Measurements from ENCODE around the gene LDLRAD3. TPM values are rescaled to one million over a fixed set of nuclear protein-coding genes. Genes with fewer than 3 reads are reported as not detected.

Gene LDLRAD3
- total and polyA plus RNA-seq, 9 donors, result 14.5 to 32.4 (median 17.2) TPM

- no peak for DNase-seq
- Histone ChIP-seq H3K9me3 (peaks cover 0 to 3% of the 10 kb centered on the region in 2 donors), H3K27me3 (no peaks in the 10 kb centered on the region), H3K4me1 (ENCODE audit: insufficient read depth) (no peaks in the 10 kb centered on the region), H3K36me3 (no peaks in the 10 kb centered on the region), H3K27ac (no peak overlapping the region), H3K4me3 (no peak overlapping the region)
- intact Hi-C loops (cut with DNase I), result no loop called here
- TF ChIP-seq CTCF (IDR thresholded peaks at IDR 0.05) (no peak), EP300 (IDR thresholded peaks at IDR 0.05) (no peak), POLR2A (IDR thresholded peaks at IDR 0.05) (no peak)
Observed at GRCh38 chr11:35930466-35930865, 13.4 kb upstream of the LDLRAD3 start.

GRCh38 chr11:35932121-35932520 is 11.7 kb upstream of the LDLRAD3 start:
- no peak for TF ChIP-seq POLR2A (IDR thresholded peaks at IDR 0.05)
- no peak for TF ChIP-seq CTCF (IDR thresholded peaks at IDR 0.05)
- no peak for TF ChIP-seq EP300 (IDR thresholded peaks at IDR 0.05)
- Histone ChIP-seq H3K4me1 (ENCODE audit: insufficient read depth) (no peaks in the 10 kb centered on the region), H3K4me3 (no peak overlapping the region), H3K27ac (no peak overlapping the region), H3K9me3 (peaks cover 0 to 3% of the 10 kb centered on the region in 2 donors), H3K27me3 (no peaks in the 10 kb centered on the region), H3K36me3 (no peaks in the 10 kb centered on the region)
- intact Hi-C loops (cut with DNase I), result no loop called here
- WGBS, 3 donors, result 87 to 93% (median 92%) methylated on average over 2 of the region's 2 CpGs
- no peak for DNase-seq

GRCh38 chr11:35932681-35933319 is 11.1 kb upstream of the LDLRAD3 start:
- 80 to 84% (median 83%) methylated on average over 5 of the region's 5 CpGs for WGBS, 3 donors
- TF ChIP-seq POLR2A (IDR thresholded peaks at IDR 0.05), result no peak
- no peak for TF ChIP-seq EP300 (IDR thresholded peaks at IDR 0.05)
- TF ChIP-seq CTCF (IDR thresholded peaks at IDR 0.05), result no peak
- Histone ChIP-seq H3K36me3 (no peaks in the 10 kb centered on the region), H3K4me3 (no peak overlapping the region), H3K27ac (no peak overlapping the region), H3K4me1 (ENCODE audit: insufficient read depth) (no peaks in the 10 kb centered on the region), H3K9me3 (peaks cover 0 to 3% of the 10 kb centered on the region in 2 donors), H3K27me3 (no peaks in the 10 kb centered on the region)
- intact Hi-C loops (cut with DNase I), result no loop called here
- no peak for DNase-seq

- 62 to 72% (median 70%) methylated on average over 3 of the region's 3 CpGs for WGBS, 3 donors
- no peaks in the 10 kb centered on the region for H3K4me1 ChIP-seq (ENCODE audit: insufficient read depth)
- intact Hi-C loops (cut with DNase I), result no loop called here
- TF ChIP-seq CTCF (IDR thresholded peaks at IDR 0.05) (no peak), POLR2A (IDR thresholded peaks at IDR 0.05) (no peak)
- no peaks in the 10 kb centered on the region for H3K27me3 ChIP-seq
- no peak overlapping the region for H3K27ac ChIP-seq
- no peak overlapping the region for H3K4me3 ChIP-seq
- DNase-seq, result no peak
- no peaks in the 10 kb centered on the region for H3K36me3 ChIP-seq
- peaks cover 0 to 3% of the 10 kb centered on the region in 2 donors for H3K9me3 ChIP-seq
Observed at GRCh38 chr11:35933320-35933871, 10.5 kb upstream of the LDLRAD3 start.

Measured in ovary (tissue), 9 donors.